GM18505 (cell line): Measurements from ENCODE around the gene C1QTNF8.

Experiments
- ATAC-seq: cut with Tn5 transposase; IDR thresholded peaks from one replicate; pipeline ENCODE4 v1.9.1; 2021; ENCODE audit not compliant: unreplicated experiment
- POLR2A ChIP-seq: IDR thresholded peaks from 4 replicates; pipeline ENCODE4 v1.6.1; 2011; ENCODE audit warnings: borderline replicate concordance; ENCODE audit not compliant: insufficient read depth, insufficient read length; ENCODE audit errors: extremely low read depth

Gene C1QTNF8

DNA sequence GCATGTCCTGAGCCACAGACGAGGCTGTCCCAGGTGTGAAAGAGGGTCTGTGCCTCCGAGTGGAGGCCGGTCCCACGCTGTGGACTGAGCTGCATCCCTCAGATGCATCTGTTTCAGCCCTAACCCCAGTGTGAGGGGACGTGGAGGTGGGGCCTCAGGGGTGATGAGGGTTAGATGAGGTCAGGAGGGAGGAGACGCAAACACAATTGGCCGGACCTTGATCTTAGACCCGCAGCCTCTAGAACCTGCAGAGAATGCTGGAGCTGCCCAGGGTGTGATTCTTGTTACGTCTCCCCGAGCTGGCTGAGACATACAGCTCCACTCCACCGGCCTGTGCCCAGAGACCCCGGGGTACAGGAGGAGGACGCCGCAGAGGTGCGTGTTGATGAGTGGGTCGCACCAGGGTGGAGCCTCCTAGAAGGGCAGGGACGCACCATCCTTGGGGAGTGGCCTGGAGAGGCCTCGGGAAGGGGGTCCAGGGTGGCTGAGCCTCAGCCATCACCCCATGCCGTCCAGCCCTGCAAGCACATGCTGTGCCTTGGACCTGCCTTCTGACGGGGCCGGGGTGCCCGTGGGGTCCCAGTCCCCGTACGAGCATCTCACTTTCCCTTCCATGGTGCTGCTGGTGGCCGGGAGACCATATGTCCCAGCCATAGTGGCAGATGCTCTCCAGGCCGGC is 16.6 kb upstream of the C1QTNF8 start:
- ATAC-seq = no peak
- no peak for TF ChIP-seq POLR2A

DNA sequence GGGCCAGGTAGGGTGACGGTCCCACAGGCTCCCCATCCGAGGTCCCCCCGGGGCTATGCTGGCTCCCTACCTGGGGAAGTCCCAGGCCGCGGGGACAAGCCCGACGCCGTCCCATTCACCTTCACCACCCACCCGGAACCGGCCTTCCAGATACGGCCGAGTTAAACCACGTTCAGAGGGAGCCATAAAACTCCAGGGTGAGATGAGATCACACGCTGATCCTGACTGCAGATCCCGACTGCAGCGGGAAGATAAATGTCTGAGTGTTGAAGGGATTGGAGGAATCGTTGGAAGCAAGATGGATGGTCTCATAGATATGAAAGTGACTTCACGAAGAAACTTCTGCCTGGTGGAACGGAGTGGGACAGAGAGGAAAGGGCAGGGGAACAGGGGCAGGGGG is 13.6 kb upstream of the C1QTNF8 start:
- no peak for TF ChIP-seq POLR2A
- ATAC-seq = no peak

- no peak for TF ChIP-seq POLR2A
- ATAC-seq = no peak
These were observed 12.5 kb upstream of the C1QTNF8 start for GRCh38 chr16:1108299-1109252.

- TF ChIP-seq POLR2A = no peak
- ATAC-seq = no peak
These were observed 11.7 kb upstream of the C1QTNF8 start for GRCh38 chr16:1107731-1108130.

- no peak for ATAC-seq
- no peak for TF ChIP-seq POLR2A
These were observed 11.1 kb upstream of the C1QTNF8 start for GRCh38 chr16:1107141-1107540.

DNA sequence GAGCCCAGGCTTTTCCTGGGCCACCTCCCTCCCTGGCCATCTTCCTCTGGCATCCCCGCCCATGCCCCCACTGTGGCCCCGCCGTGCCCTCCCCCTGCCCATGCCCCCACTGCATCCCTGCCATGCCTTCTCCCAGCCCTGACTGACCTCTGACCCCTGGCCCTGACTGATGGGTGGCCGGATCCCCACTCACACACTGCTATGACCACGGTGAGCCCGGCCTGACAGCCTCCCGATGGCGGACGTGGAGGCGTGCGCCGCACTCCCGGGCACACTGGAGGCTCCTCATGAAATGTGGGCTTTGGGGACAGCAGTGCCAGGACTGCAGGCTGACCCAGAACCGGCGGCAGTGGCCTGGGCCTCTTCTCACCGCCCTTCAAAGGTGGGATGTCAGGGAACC is 10.6 kb upstream of the C1QTNF8 start:
- no peak for TF ChIP-seq POLR2A
- no peak for ATAC-seq

GRCh38 chr16:1105888-1106620 is 10.0 kb upstream of the C1QTNF8 start:
- no peak for TF ChIP-seq POLR2A
- no peak for ATAC-seq

DNA sequence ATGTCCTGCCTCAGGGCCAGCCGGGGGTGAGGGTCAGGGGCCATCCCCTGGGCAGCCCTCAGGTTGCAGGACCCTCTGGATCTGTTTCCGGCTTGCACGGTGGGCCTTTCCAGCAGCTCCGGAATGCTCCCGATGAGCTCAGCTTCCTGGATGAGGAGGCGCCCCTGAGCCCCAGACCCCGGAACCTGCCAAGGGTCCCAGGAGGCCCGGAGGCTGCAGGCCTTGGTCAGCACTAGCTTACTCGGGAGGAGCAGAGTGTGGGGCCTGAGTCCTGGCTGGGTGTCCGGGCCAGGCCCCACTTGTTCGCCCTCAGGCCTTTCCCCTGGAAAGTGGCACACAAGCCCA is 7.6 kb upstream of the C1QTNF8 start:
- no peak for ATAC-seq
- no peak for TF ChIP-seq POLR2A

- no peak for ATAC-seq
- TF ChIP-seq POLR2A = no peak
These were observed 7.0 kb upstream of the C1QTNF8 start for GRCh38 chr16:1102921-1103635.

DNA sequence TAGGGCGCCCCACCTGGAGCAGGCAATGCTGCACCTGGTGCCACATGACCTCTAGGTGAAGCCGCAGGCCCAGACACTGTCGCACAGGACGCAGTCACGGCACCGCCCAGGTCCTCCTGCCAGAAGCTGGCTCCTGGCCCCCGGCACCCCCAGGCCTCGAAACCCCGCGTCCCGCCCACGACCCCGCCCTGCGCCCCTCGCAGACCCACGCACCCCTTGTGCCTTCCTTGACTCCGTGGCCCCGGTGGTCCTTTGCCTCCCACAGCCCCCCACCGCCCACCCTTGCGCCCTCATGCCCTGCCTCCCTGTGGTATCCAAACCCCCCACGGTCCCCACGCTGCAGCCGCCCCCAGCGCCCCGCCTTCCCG is 6.3 kb upstream of the C1QTNF8 start:
- TF ChIP-seq POLR2A = no peak
- no peak for ATAC-seq

DNA sequence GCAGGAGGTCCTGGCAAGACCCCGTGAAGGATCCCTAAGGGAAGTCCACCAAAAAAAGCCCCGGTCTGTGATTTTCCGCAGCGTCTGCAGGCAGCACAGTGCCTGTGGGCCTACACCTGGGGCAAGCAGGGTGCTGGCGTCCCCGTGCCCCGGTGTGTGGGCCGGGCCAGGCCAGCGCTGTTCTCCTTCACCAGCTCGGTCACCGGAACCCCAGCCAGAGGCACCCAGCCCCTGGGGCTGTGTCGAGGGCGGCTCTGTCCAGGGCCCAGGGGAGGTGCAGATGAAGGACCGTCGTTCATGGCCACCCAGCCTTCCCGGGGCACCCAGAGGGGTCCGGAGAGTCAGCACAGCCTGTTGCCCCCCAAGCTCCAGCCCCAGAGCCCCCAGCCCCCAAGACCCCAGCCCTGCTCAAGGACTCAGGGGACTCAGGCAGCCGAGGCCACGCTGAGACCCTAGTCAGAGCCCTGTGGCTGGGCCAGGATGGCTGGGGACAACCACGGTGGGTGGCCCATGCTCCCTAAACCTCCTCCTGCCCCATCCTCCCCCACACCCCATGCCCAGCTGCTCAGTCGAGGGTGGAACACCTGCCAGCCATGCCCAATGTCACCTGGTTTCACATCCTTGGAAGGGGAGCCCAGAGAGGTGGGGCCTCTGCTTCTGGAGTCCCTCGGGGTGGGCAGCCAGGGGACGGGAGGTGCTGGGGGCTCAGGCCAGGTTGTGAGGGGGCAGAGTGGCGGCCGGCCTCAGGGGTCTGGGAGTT is 5.7 kb upstream of the C1QTNF8 start:
- ATAC-seq = no peak
- TF ChIP-seq POLR2A = no peak

GRCh38 chr16:1101133-1101532 is 5.1 kb upstream of the C1QTNF8 start:
- no peak for ATAC-seq
- no peak for TF ChIP-seq POLR2A
